Right lobe of liver (tissue), 4 donors: ENCODE data around the gene KLHL5.
"Not testable (repeated sequence)": the region's sequence is repeated elsewhere in the genome, so short reads cannot be mapped to it uniquely, and the experiment has no call there.

Experiments
- POLR2A ChIP-seq: fragments of 450-650 bp; IDR thresholded peaks from one replicate; pipeline ENCODE4 v1.6.1; 2017; ENCODE audit warnings: antibody characterized with exemption, mild to moderate bottlenecking
- TF ChIP-seq, protein P1 (sequence below), 4 donors: fragments of 200-600 bp in 3 of 4; fragments of 450-650 bp in 1 of 4; IDR thresholded peaks; one replicate each; pipeline versions ENCODE4 v1.5.1 to v1.8.0; 2016 to 2022; ENCODE audit warnings: antibody characterized with exemption in 4 of 4, mild to moderate bottlenecking in 2 of 4
- donor health status: DM: no; HTN: no; CAD: no.
- donor health status: DM: no; HTN: no; CAD: no.
- donor health status: DM: no; HTN: yes; CAD: no.

DNA sequence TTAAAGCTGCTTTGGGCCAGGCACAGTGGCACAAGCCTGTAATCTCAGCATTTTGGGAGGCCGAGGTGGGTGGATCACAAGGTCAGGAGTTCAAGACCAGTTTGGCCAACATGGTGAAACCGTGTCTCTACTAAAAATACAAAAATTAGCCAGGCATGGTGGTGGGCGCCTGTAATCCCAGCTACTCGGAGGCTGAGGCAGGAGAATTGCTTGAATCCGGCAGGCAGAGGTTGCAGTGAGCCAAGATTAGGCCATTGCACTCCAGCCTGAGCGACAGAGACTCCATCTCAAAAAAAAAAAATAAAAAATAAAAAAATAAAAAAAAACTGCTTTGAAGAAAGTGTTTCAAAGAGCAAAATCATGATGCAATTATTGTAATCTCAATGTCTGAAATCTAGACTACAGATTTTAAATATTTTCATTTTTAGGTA is 30.4 kb upstream of the KLHL5 start:
- TF ChIP-seq, protein P1, sequence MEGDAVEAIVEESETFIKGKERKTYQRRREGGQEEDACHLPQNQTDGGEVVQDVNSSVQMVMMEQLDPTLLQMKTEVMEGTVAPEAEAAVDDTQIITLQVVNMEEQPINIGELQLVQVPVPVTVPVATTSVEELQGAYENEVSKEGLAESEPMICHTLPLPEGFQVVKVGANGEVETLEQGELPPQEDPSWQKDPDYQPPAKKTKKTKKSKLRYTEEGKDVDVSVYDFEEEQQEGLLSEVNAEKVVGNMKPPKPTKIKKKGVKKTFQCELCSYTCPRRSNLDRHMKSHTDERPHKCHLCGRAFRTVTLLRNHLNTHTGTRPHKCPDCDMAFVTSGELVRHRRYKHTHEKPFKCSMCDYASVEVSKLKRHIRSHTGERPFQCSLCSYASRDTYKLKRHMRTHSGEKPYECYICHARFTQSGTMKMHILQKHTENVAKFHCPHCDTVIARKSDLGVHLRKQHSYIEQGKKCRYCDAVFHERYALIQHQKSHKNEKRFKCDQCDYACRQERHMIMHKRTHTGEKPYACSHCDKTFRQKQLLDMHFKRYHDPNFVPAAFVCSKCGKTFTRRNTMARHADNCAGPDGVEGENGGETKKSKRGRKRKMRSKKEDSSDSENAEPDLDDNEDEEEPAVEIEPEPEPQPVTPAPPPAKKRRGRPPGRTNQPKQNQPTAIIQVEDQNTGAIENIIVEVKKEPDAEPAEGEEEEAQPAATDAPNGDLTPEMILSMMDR (IDR thresholded peaks at IDR 0.05), result not testable (repeated sequence)
- not testable (repeated sequence) for TF ChIP-seq POLR2A
